ENCODE results near the gene COLEC12.

DNA sequence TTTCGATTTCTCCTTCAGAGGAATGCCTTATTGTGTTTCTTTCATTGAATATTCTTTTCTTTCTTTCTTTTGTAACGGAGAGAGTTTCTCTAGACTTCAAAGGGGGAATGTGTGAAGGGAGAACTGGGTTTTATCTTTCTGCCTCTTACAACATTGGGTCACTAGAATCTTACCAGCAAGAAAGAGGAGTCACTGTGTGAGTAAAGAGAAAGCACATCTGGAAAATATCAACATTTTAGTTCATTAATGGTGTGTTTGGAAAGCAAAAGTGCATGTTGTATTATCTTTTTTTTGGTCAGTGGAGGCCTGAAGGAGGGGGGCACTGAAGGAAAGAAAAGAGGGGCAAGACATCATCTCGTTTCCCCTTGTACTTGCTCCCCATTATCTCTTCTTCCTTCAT is 146.0 kb downstream of the COLEC12 start:
- TF ChIP-seq EZH2phosphoT487 (IDR thresholded peaks at IDR 0.05; ENCODE audit: insufficient read depth, low read depth): no peak
- no peak for TF ChIP-seq EZH2 (IDR thresholded peaks at IDR 0.05; ENCODE audit: insufficient read depth, poor library complexity, severe bottlenecking)

All from GM23248 (cell line).